ENCODE measurements around the gene HOXB5. TPM values are rescaled to one million over a fixed set of nuclear protein-coding genes. Genes with fewer than 3 reads are reported as not detected.
A peak's percentile ranks its signal among the peaks of the same experiment; 100 is the strongest.

HOXB5 gene
- total and polyA plus RNA-seq, 5 donors from 2014 or later, result not detected

DNA sequence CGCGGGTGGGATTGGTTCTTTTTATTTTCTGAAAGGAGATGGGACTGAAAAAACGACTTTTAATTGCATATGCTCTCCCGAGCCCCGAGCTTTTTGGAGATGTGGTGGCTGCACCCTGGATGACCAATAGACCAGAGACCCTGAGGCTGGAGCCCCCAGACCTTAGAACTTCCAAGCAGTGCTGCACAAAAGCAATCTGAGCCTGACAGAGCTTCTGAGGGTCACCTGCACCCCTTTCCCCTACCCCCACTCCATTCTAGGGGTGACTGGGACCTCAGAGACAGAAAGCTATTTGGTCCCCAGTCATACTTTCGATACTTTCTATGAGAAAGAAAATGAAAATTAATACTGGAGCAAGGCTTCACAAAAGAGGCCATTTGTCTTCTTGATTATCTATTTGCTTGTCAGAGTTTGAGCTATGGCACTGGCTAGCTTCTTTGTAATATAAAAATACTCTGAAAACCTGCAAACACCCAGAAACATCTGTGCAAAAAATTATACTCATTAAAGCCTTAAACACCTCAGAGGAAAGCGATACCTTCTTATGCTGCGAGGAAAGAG, 19.0 kb downstream of the HOXB5 start:
- peaks cover 34% of the 10 kb centered on the region for H3K27me3 Mint-ChIP-seq

DNA sequence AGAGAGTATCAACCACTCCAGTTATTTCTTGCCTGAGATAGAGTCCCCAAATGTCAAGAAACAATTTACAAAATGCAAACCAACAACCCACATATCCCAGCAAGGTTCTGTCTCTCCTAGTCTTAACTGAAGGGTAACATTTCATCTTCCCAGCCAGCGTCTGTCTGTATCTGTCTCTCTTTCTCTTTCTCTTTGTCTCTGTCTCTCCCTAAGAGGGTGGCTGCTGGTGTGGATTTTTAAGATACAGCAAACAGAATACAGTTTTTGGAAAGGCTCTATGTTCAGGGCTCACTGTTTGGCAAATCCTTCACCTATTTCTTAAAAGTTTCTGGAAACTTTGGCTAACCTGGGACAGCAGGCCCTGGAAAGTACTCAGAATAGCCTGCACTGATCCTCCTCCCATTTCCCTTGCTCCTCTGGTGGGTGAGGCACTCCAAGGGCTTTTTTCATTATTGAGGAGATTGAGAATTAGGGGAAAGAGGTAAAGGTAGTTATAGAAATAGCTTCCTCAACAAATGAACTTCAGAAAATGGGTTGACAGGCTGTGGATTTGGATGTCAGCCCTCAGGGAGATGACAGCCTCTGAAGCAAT, 21.7 kb downstream of the HOXB5 start:
- H3K27me3 ChIP-seq (ENCODE audit: control insufficient read depth, insufficient read depth, low read length), result peaks cover 2% of the 10 kb centered on the region
- ATAC-seq (ENCODE audit: low read depth in 2 of 2) (no peak), DNase-seq (no peak)
- Mint-ChIP-seq H3K4me3 (no peak overlapping the region), H3K36me3 (peaks cover 8% of the 10 kb centered on the region), H3K27ac (no peak overlapping the region), H3K27me3 (peaks cover 19% of the 10 kb centered on the region), H3K4me1 (peaks cover 0 to 17% (median 12%) of the 10 kb centered on the region in 4 donors), H3K9me3 (no peaks in the 10 kb centered on the region)
- H3K4me1 ChIP-seq (ENCODE audit: control insufficient read depth, insufficient read depth, low read length, poor library complexity, severe bottlenecking), result peaks cover 11% of the 10 kb centered on the region
- no peaks in the 10 kb centered on the region for H3K9me3 ChIP-seq (ENCODE audit: control insufficient read depth in 2 of 2, low read length in 2 of 2)
- no peak overlapping the region for H3K27ac ChIP-seq (ENCODE audit: insufficient read depth, low read length, poor library complexity, severe bottlenecking)
- no peak overlapping the region for H3K4me3 ChIP-seq (ENCODE audit: low read depth, low read length)
- no peaks in the 10 kb centered on the region for H3K36me3 ChIP-seq (ENCODE audit: control insufficient read depth, insufficient read depth, low read length)

More for the DNA sequence above, 19.0 kb downstream of the HOXB5 start:
- Histone ChIP-seq H3K9me3 (ENCODE audit: control insufficient read depth in 2 of 2, low read length in 2 of 2) (no peaks in the 10 kb centered on the region), H3K27ac (ENCODE audit: insufficient read depth, low read length, poor library complexity, severe bottlenecking) (no peak overlapping the region), H3K4me3 (ENCODE audit: low read depth, low read length) (no peak overlapping the region), H3K27me3 (ENCODE audit: control insufficient read depth, insufficient read depth, low read length) (peaks cover 7% of the 10 kb centered on the region), H3K36me3 (ENCODE audit: control insufficient read depth, insufficient read depth, low read length) (no peaks in the 10 kb centered on the region), H3K4me1 (ENCODE audit: control insufficient read depth, insufficient read depth, low read length, poor library complexity, severe bottlenecking) (peaks cover 30% of the 10 kb centered on the region)
- Mint-ChIP-seq H3K4me1 (peaks cover 6 to 30% (median 20%) of the 10 kb centered on the region in 4 donors), H3K4me3 (peak overlapping the region in 1 of 4 donors; percentile 66), H3K36me3 (peaks cover 3% of the 10 kb centered on the region), H3K9me3 (no peaks in the 10 kb centered on the region), H3K27ac (peak overlapping the region in 1 of 3 donors; percentile 13)
- DNase-seq, result no peak
- ATAC-seq (ENCODE audit: low read depth in 2 of 2), result no peak

DNA sequence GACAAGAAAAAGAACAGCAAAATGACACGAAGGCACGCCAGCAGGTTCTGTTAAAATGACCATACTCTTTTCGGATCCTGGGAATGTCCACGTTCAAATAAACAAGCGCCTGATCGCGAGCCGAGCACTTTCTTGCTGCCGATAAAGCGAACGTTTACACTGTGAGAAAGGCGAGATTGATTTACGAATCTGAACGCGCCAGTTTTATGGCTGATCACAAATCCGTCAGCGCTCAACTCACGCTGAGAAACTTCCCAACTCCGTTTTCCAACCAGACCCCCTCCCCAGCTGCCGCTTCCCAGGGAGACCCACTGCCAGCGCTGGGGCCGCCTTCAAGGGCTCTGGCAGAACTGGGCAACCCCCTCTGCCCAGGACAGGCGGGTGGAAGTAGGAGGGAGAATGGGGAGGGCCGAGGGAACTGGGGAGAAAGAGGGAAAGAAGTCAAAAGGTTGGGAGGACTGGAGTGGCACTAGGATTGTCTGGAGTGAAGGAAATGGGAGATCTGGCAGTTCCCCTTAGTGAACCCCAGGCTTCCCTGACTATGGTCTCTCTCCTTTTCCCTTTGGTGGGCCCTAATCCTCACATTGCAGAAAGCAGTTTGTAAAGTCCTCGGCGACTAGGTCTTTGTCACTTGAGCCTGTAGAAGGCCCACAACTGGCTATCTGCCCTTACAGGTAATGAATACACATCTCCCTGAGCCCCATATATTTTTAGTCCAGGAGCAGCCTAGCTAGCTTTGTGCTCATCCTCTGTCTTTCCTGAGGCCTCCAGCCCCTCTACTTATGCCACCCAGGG, 22.4 kb downstream of the HOXB5 start:
- no peaks in the 10 kb centered on the region for H3K9me3 Mint-ChIP-seq

DNA sequence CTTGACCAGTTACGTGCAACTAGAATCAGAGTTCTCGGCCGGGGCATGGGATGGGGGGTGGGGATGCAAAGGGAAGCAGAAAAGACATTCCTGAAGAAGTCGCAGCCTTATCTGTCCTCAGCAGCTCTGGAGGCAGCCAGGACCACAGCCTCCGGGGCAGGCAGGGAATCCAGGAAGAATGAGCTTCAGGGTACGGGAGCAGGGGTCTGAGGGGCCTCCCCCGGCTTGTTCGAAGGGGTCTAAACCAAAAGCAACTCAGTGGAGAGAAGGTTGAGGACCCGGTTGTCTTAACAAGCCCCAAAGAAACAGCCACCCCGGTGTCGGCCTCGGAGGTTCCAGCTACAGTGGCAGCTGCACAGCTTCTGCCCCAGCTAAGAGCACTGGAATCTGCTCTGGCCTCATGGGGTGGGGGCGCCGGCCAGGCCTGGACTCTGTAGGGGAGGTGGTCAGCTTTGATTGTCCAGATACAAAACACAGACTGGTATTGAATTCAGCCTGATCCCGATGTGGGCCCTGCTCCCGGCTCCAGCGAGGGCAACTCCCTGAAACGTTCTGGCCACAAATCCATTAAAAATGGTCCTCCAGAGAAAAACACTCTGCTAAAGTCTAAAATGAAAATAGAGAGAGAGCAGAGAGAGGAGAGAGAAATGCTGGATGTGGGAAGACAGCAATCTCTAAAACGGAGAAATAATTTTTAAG, 23.1 kb downstream of the HOXB5 start:
- H3K4me1 ChIP-seq (ENCODE audit: control insufficient read depth, insufficient read depth, low read length, poor library complexity, severe bottlenecking), result no peaks in the 10 kb centered on the region
- Mint-ChIP-seq H3K27ac (no peak overlapping the region), H3K4me3 (no peak overlapping the region), H3K4me1 (peaks cover 0 to 10% (median 7%) of the 10 kb centered on the region in 4 donors), H3K36me3 (peaks cover 8% of the 10 kb centered on the region), H3K9me3 (no peaks in the 10 kb centered on the region), H3K27me3 (peaks cover 19% of the 10 kb centered on the region)
- no peak overlapping the region for H3K27ac ChIP-seq (ENCODE audit: insufficient read depth, low read length, poor library complexity, severe bottlenecking)
- no peak overlapping the region for H3K4me3 ChIP-seq (ENCODE audit: low read depth, low read length)
- no peaks in the 10 kb centered on the region for H3K9me3 ChIP-seq (ENCODE audit: control insufficient read depth in 2 of 2, low read length in 2 of 2)
- ATAC-seq (ENCODE audit: low read depth in 2 of 2) (no peak), DNase-seq (no peak)
- no peaks in the 10 kb centered on the region for H3K36me3 ChIP-seq (ENCODE audit: control insufficient read depth, insufficient read depth, low read length)
- peaks cover 5% of the 10 kb centered on the region for H3K27me3 ChIP-seq (ENCODE audit: control insufficient read depth, insufficient read depth, low read length)

More for the DNA sequence above, 22.4 kb downstream of the HOXB5 start:
- no peak overlapping the region for H3K27ac Mint-ChIP-seq
- Histone ChIP-seq H3K27ac (ENCODE audit: insufficient read depth, low read length, poor library complexity, severe bottlenecking) (no peak overlapping the region), H3K9me3 (ENCODE audit: control insufficient read depth in 2 of 2, low read length in 2 of 2) (no peaks in the 10 kb centered on the region), H3K27me3 (ENCODE audit: control insufficient read depth, insufficient read depth, low read length) (peaks cover 2% of the 10 kb centered on the region), H3K36me3 (ENCODE audit: control insufficient read depth, insufficient read depth, low read length) (no peaks in the 10 kb centered on the region), H3K4me3 (ENCODE audit: low read depth, low read length) (no peak overlapping the region), H3K4me1 (ENCODE audit: control insufficient read depth, insufficient read depth, low read length, poor library complexity, severe bottlenecking) (peaks cover 6% of the 10 kb centered on the region)
- no peak overlapping the region for H3K4me3 Mint-ChIP-seq
- DNase-seq, result no peak
- peaks cover 19% of the 10 kb centered on the region for H3K27me3 Mint-ChIP-seq
- peaks cover 0 to 16% (median 10%) of the 10 kb centered on the region in 4 donors for H3K4me1 Mint-ChIP-seq
- peaks cover 8% of the 10 kb centered on the region for H3K36me3 Mint-ChIP-seq
- no peak for ATAC-seq (ENCODE audit: low read depth in 2 of 2)

DNA sequence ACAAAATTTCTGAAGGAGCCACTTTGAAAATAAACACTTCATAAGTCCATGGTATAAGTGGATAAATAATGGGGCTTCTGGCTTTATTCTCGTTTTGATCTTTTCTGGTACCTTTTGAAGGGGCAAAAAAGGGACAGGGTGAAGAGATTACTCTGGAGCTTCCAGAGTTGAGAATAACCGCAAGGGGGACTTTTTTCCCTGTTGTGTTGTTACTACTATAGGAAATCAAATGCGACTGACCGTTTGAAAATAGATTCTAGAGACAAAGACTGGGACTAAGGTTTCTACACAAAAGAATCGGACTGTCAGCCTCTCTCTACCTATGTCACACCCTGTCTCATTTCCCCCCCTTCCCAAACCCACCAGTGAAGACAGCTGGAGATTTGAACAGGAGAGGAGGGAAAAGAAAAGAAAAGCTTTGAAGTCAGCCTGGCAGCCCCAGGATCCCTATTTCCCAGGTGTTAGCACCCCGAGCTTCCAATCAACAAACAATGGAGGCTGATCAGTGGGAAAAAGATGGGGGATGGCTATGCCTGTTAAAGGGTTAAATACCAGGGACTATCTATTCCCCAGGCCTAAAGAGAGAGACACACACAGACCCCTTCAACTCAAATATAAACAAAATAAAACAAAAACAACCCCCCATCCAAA, 23.8 kb downstream of the HOXB5 start:
- ATAC-seq (ENCODE audit: low read depth in 2 of 2), result no peak
- H3K4me3 Mint-ChIP-seq, result no peak overlapping the region
- Histone ChIP-seq H3K4me1 (ENCODE audit: control insufficient read depth, insufficient read depth, low read length, poor library complexity, severe bottlenecking) (no peaks in the 10 kb centered on the region), H3K27ac (ENCODE audit: insufficient read depth, low read length, poor library complexity, severe bottlenecking) (no peak overlapping the region), H3K9me3 (ENCODE audit: control insufficient read depth in 2 of 2, low read length in 2 of 2) (no peaks in the 10 kb centered on the region), H3K36me3 (ENCODE audit: control insufficient read depth, insufficient read depth, low read length) (no peaks in the 10 kb centered on the region), H3K4me3 (ENCODE audit: low read depth, low read length) (no peak overlapping the region), H3K27me3 (ENCODE audit: control insufficient read depth, insufficient read depth, low read length) (peaks cover 6% of the 10 kb centered on the region)
- peaks cover 19% of the 10 kb centered on the region for H3K27me3 Mint-ChIP-seq
- peaks cover 0 to 9% (median 7%) of the 10 kb centered on the region in 4 donors for H3K4me1 Mint-ChIP-seq
- H3K9me3 Mint-ChIP-seq, result no peaks in the 10 kb centered on the region
- peaks cover 8% of the 10 kb centered on the region for H3K36me3 Mint-ChIP-seq
- no peak overlapping the region for H3K27ac Mint-ChIP-seq
- no peak for DNase-seq

DNA sequence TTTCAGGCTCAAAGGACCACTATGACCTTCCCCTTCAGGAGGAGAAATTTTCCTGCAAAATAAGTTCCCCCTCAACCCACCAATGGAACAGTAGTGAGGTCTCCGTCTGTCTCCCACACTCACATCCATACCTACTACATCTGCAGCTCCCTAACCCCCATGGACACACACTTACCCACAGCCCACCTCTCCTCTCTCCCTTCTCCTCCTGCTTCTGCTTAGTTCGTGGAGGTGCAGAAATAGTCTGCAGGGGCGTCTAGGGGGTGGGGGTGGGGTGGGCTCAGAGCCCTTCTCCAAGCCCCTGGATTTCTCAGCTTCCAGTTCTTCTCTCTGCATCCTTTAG, 24.4 kb downstream of the HOXB5 start:
- peaks cover 0 to 10% (median 7%) of the 10 kb centered on the region in 4 donors for H3K4me1 Mint-ChIP-seq
- no peak overlapping the region for H3K4me3 Mint-ChIP-seq
- H3K27ac ChIP-seq (ENCODE audit: insufficient read depth, low read length, poor library complexity, severe bottlenecking), result no peak overlapping the region
- DNase-seq (no peak), ATAC-seq (ENCODE audit: low read depth in 2 of 2) (no peak)
- no peaks in the 10 kb centered on the region for H3K36me3 ChIP-seq (ENCODE audit: control insufficient read depth, insufficient read depth, low read length)
- peaks cover 6% of the 10 kb centered on the region for H3K27me3 ChIP-seq (ENCODE audit: control insufficient read depth, insufficient read depth, low read length)
- H3K27me3 Mint-ChIP-seq, result peaks cover 16% of the 10 kb centered on the region
- no peaks in the 10 kb centered on the region for H3K4me1 ChIP-seq (ENCODE audit: control insufficient read depth, insufficient read depth, low read length, poor library complexity, severe bottlenecking)
- H3K4me3 ChIP-seq (ENCODE audit: low read depth, low read length), result no peak overlapping the region
- H3K36me3 Mint-ChIP-seq, result peaks cover 8% of the 10 kb centered on the region
- no peaks in the 10 kb centered on the region for H3K9me3 Mint-ChIP-seq
- H3K9me3 ChIP-seq (ENCODE audit: control insufficient read depth in 2 of 2, low read length in 2 of 2), result no peaks in the 10 kb centered on the region
- no peak overlapping the region for H3K27ac Mint-ChIP-seq

DNA sequence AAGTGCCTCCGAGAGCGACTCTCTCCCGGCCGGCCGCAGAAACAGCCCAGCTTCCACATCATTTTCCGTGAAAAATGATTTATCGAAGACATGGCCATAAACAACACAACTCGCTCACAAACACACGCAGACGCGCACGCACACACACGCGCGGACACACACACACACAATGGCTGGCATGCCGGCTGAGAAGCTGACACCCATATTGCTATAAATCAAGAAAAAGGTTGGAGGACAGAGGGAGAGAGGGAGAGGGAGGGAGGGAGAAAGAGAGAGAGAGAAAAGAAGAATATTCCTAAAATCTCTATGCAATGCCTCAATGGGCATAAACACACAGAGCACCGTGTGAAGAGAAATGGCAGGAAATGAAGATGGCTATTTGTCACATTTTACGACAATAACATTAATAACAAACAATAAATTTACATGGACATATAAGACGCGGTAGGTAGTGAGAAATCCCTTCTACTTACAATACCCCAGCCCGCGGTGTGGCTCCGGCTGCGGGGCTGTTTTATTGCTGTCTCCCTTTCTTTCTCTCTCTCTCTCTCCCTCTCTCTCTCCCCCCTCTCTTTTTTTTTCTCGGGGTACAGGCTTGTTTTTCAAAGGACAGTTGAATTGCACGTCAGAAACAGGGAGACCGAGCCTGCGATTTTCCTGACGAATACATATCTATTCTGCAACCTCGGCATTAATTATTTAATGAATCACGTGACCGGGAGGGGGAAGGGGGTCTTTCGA, 24.9 kb downstream of the HOXB5 start:
- Mint-ChIP-seq H3K36me3 (peaks cover 8% of the 10 kb centered on the region), H3K27ac (peak overlapping the region in 2 of 3 donors; percentile 55 to 61), H3K4me3 (peak overlapping the region in 3 of 4 donors; percentile 1 to 19 (median 10)), H3K27me3 (peaks cover 18% of the 10 kb centered on the region), H3K9me3 (no peaks in the 10 kb centered on the region), H3K4me1 (peaks cover 0 to 10% (median 7%) of the 10 kb centered on the region in 4 donors)
- no peaks in the 10 kb centered on the region for H3K9me3 ChIP-seq (ENCODE audit: control insufficient read depth in 2 of 2, low read length in 2 of 2)
- no peak overlapping the region for H3K4me3 ChIP-seq (ENCODE audit: low read depth, low read length)
- no peak overlapping the region for H3K27ac ChIP-seq (ENCODE audit: insufficient read depth, low read length, poor library complexity, severe bottlenecking)
- H3K27me3 ChIP-seq (ENCODE audit: control insufficient read depth, insufficient read depth, low read length), result peaks cover 6% of the 10 kb centered on the region
- ATAC-seq (ENCODE audit: low read depth in 2 of 2) (no peak), DNase-seq (no peak)
- H3K36me3 ChIP-seq (ENCODE audit: control insufficient read depth, insufficient read depth, low read length), result no peaks in the 10 kb centered on the region
- H3K4me1 ChIP-seq (ENCODE audit: control insufficient read depth, insufficient read depth, low read length, poor library complexity, severe bottlenecking), result no peaks in the 10 kb centered on the region

All from CD4-positive, CD25-positive, alpha-beta regulatory T cell (primary cell).